ENCODE measurements around the gene CFLAR. TPM values are rescaled to one million over a fixed set of nuclear protein-coding genes. Genes with fewer than 3 reads are reported as not detected.
"Not testable (repeated sequence)": the region's sequence is repeated elsewhere in the genome, so short reads cannot be mapped to it uniquely, and the experiment has no call there.

Gene CFLAR
- total RNA-seq, 1 experiment from 2014 or later = 70.1 TPM

- Mint-ChIP-seq H3K4me3 (ENCODE audit: unreplicated experiment) (peak within 1 kb of the TSS; percentile 46), H3K27ac (ENCODE audit: low read depth, unreplicated experiment) (no peak within 1 kb of the TSS), H3K4me1 (ENCODE audit: insufficient read depth, unreplicated experiment) (no peaks in the 10 kb centered on the region), H3K27me3 (ENCODE audit: insufficient read depth, unreplicated experiment) (no peaks in the 10 kb centered on the region), H3K36me3 (ENCODE audit: insufficient read depth, unreplicated experiment) (peaks cover 6% of the 10 kb centered on the region), H3K9me3 (ENCODE audit: unreplicated experiment) (no peaks in the 10 kb centered on the region)
- no peak for TF ChIP-seq CTCF (IDR thresholded peaks at IDR 0.05; ENCODE audit: unreplicated experiment)
- ChIA-PET CTCF (interaction anchor here (0.5 to 2.3 kb wide), 9 partner anchors 12 to 1017 kb away, joined by 3 to 24 read pairs (median 3); no protein-coding TSS in a partner anchor), POLR2A (interaction anchor here (1.0 to 1.6 kb wide), 3 partner anchors 8 to 50 kb away, joined by 3 to 10 read pairs (median 4); no protein-coding TSS in a partner anchor)
- peak; percentile 68 for DNase-seq (ENCODE audit: unreplicated experiment)
- intact Hi-C loops (cut with micrococcal nuclease) = no loop called here
- no TSS peak for BruUV-seq (replicated peaks)
Observed at GRCh38 chr2:201182650-201183364, 66.8 kb downstream of the CFLAR start, which contains the start of gene CASP10. Gene CASP10, plus strand, starts transcription at chr2:201183141. Its CDS starts 2,637 bp downstream, at chr2:201185778.

DNA sequence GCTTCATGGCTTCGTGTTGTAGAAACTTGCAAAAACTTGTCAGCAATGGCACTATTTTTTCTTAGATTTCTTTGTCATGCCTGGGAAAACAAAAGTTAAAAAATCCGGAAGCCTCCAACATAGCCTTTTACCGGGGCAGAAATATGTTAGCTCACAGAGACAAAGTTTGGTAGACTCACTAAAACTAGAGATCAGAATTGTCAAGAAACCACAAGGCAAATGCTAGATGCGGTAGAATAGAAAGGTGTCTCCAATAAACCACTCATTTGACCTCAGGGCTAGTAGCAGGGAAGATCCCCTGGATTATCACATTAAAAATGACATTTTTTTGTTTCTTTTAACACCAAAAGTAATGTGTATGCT, 67.4 kb downstream of the CFLAR start:
- Mint-ChIP-seq H3K36me3 (ENCODE audit: insufficient read depth, unreplicated experiment) (peaks cover 6% of the 10 kb centered on the region), H3K4me1 (ENCODE audit: insufficient read depth, unreplicated experiment) (no peaks in the 10 kb centered on the region), H3K27me3 (ENCODE audit: insufficient read depth, unreplicated experiment) (no peaks in the 10 kb centered on the region), H3K4me3 (ENCODE audit: unreplicated experiment) (peak overlapping the region; percentile 46), H3K9me3 (ENCODE audit: unreplicated experiment) (no peaks in the 10 kb centered on the region), H3K27ac (ENCODE audit: low read depth, unreplicated experiment) (no peak overlapping the region)
- intact Hi-C loops (cut with micrococcal nuclease) = no loop called here
- BruUV-seq (replicated peaks) = TSS peak; percentile 30
- CTCF ChIA-PET = interaction anchor here (0.6 to 2.3 kb wide), 6 partner anchors 35 to 1017 kb away, joined by 3 to 24 read pairs (median 3); no protein-coding TSS in a partner anchor
- POLR2A ChIA-PET = interaction anchor here (1.3 to 1.6 kb wide), 2 partner anchors 12 to 49 kb away, joined by 3 to 10 read pairs; no protein-coding TSS in a partner anchor
- DNase-seq (ENCODE audit: unreplicated experiment) = no peak
- TF ChIP-seq CTCF (IDR thresholded peaks at IDR 0.05; ENCODE audit: unreplicated experiment) = no peak

DNA sequence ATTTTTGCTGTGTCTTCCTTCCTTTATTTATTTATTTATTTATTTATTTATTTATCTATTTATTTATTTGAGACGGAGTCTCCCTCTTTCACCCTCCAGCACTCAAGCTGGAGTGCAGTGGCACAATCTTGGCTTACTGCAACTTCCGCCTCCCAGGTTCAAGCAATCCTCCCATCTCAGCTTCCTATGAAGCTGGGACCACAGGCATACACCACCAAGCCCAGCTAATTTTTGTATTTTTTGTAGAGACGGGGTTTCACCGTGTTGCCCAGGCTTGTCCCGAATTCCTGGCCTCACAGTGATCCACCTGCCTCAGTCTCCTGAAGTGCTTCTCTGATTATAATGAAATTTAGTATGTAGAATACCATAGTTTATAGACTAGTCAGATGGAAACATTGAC, 67.9 kb downstream of the CFLAR start:
- intact Hi-C loops (cut with micrococcal nuclease); DNase-seq (ENCODE audit: unreplicated experiment); H3K36me3 Mint-ChIP-seq (ENCODE audit: insufficient read depth, unreplicated experiment); H3K9me3 Mint-ChIP-seq (ENCODE audit: unreplicated experiment); H3K27me3 Mint-ChIP-seq (ENCODE audit: insufficient read depth, unreplicated experiment); BruUV-seq (replicated peaks); H3K4me3 Mint-ChIP-seq (ENCODE audit: unreplicated experiment); H3K4me1 Mint-ChIP-seq (ENCODE audit: insufficient read depth, unreplicated experiment); H3K27ac Mint-ChIP-seq (ENCODE audit: low read depth, unreplicated experiment): not testable (repeated sequence)
- POLR2A ChIA-PET = interaction anchor here (1.6 kb wide), 1 partner anchor 49 kb away, joined by 10 read pairs; no protein-coding TSS in a partner anchor
- CTCF ChIA-PET = interaction anchor here (0.7 to 1.0 kb wide), 2 partner anchors 34 to 203 kb away, joined by 3 read pairs; no protein-coding TSS in a partner anchor

GRCh38 chr2:201184248-201184647, 68.3 kb downstream of the CFLAR start:
- DNase-seq (ENCODE audit: unreplicated experiment); POLR2A ChIA-PET; H3K27me3 Mint-ChIP-seq (ENCODE audit: insufficient read depth, unreplicated experiment); BruUV-seq (replicated peaks); intact Hi-C loops (cut with micrococcal nuclease); H3K9me3 Mint-ChIP-seq (ENCODE audit: unreplicated experiment); H3K4me1 Mint-ChIP-seq (ENCODE audit: insufficient read depth, unreplicated experiment); H3K4me3 Mint-ChIP-seq (ENCODE audit: unreplicated experiment); H3K36me3 Mint-ChIP-seq (ENCODE audit: insufficient read depth, unreplicated experiment); H3K27ac Mint-ChIP-seq (ENCODE audit: low read depth, unreplicated experiment): not testable (repeated sequence)
- CTCF ChIA-PET = interaction anchor here (0.7 to 1.0 kb wide), 2 partner anchors 34 to 203 kb away, joined by 3 read pairs; no protein-coding TSS in a partner anchor

DNA sequence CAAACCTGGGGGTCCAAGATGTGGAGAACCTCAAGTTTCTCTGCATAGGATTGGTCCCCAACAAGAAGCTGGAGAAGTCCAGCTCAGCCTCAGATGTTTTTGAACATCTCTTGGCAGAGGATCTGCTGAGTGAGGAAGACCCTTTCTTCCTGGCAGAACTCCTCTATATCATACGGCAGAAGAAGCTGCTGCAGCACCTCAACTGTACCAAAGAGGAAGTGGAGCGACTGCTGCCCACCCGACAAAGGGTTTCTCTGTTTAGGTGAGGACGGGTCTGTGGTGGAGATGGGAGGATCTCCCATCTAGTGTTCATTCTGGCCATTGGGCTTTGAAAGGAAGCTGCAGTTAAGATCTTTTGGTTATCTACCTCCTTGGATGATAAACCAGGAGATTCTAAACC, 69.9 kb downstream of the CFLAR start:
- Mint-ChIP-seq H3K27ac (ENCODE audit: low read depth, unreplicated experiment) (no peak overlapping the region), H3K27me3 (ENCODE audit: insufficient read depth, unreplicated experiment) (no peaks in the 10 kb centered on the region), H3K4me3 (ENCODE audit: unreplicated experiment) (no peak overlapping the region), H3K36me3 (ENCODE audit: insufficient read depth, unreplicated experiment) (peaks cover 6% of the 10 kb centered on the region), H3K4me1 (ENCODE audit: insufficient read depth, unreplicated experiment) (no peaks in the 10 kb centered on the region), H3K9me3 (ENCODE audit: unreplicated experiment) (no peaks in the 10 kb centered on the region)
- DNase-seq (ENCODE audit: unreplicated experiment) = no peak
- intact Hi-C loops (cut with micrococcal nuclease) = no loop called here
- POLR2A ChIA-PET = no interaction called here
- CTCF ChIA-PET = interaction anchor here (0.9 to 1.0 kb wide), 2 partner anchors 10 to 47 kb away, joined by 3 to 5 read pairs; no protein-coding TSS in a partner anchor
- no peak for TF ChIP-seq CTCF (IDR thresholded peaks at IDR 0.05; ENCODE audit: unreplicated experiment)
- BruUV-seq (replicated peaks) = no TSS peak

All from MCF 10A (cell line).